Urinary bladder (tissue), 4 donors: ENCODE measurements around the gene NDUFA13. TPM values are rescaled to one million over a fixed set of nuclear protein-coding genes. Genes with fewer than 3 reads are reported as not detected.

ENCODE experiments used
- DNase-seq: peaks from one replicate; pipeline ENCODE4 v3.0.0-alpha.2; 2015; ENCODE audit errors: extremely low spot score
- H3K27ac ChIP-seq: one replicate; pipeline ENCODE4 v1.5.1; 2013; ENCODE audit warnings: low read depth, mild to moderate bottlenecking, moderate library complexity
- H3K36me3 ChIP-seq: one replicate; pipeline ENCODE4 v1.6.1; 2013; ENCODE audit warnings: mild to moderate bottlenecking, moderate library complexity; ENCODE audit not compliant: insufficient read depth
- H3K4me1 ChIP-seq: one replicate; pipeline ENCODE4 v1.6.1; 2013; ENCODE audit warnings: mild to moderate bottlenecking, moderate library complexity; ENCODE audit not compliant: insufficient read depth
- H3K4me3 ChIP-seq: one replicate; pipeline ENCODE4 v1.5.1; 2013; ENCODE audit warnings: low read depth, low read length
- WGBS: extraction: QIAGEN DNeasy Blood & Tissue Kit; methylation state at CpG from one replicate; pipeline ENCODE4 v1.1.7; 2013; 5-methylcytosine and 5-hydroxymethylcytosine counted together
- polyA plus RNA-seq: library from polyadenylated mRNA; stranded (reverse); fragments of 200-250 nt; gene quantifications from one replicate; pipeline ENCODE4 v1.2.3, GENCODE V29; 2013
- total RNA-seq: library from RNA; depleted of rRNA; stranded (reverse); fragments of >200 nt; gene quantifications from one replicate; pipeline ENCODE4 v1.2.3, GENCODE V29; 2014
- donor health status: healthy with polysubstance abuse.
- donor health status: healthy.

Gene NDUFA13
- total and polyA plus RNA-seq, 2 donors = 74.7 to 318 TPM

DNA sequence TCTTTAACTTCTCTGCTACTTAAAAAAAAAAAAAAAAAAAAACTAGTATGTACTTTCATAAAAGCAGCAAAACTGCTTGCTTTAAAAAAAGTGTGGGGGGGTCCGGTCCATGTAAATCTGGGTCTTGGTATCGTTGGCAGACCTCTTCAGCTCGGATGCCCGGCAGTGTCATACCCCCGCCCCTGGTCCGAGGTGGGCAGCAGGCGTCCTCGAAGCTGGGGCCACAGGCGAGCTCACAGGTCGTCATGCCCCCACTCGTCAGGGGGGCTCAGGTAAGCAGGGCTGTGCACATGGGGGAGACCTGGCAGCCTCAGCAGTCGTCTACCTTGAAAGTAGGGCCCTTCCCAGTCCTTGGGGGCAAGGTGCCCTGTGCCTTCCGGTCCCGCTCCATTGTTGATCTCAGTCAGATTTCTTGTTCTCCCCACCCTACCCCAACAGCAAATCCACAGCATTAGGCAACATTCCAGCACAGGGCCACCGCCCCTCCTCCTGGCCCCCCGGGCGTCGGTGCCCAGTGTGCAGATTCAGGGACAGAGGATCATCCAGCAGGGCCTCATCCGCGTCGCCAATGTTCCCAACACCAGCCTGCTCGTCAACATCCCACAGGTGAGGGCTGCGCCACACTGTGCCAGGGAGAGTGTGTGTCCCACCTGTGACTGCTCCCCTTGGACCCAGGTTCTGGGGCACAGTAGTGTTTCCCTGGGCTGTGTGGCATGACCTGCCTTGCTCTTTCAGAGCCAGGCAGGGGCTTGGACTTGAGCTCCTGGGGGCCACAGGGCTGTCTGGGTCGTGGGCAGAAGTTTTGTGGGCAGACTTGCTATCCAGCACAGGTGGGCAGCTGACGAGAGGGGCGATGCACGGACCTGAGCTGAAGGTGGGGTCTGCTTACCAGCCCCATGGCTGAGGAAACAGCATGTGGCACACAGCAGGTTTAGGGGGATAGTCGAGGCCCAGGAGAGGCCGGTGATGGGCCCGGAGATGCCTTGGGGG lies 20.1 kb upstream of the NDUFA13 start:
- no peak overlapping the region for H3K27ac ChIP-seq
- WGBS = 94% methylated on average over 30 of the region's 30 CpGs

DNA sequence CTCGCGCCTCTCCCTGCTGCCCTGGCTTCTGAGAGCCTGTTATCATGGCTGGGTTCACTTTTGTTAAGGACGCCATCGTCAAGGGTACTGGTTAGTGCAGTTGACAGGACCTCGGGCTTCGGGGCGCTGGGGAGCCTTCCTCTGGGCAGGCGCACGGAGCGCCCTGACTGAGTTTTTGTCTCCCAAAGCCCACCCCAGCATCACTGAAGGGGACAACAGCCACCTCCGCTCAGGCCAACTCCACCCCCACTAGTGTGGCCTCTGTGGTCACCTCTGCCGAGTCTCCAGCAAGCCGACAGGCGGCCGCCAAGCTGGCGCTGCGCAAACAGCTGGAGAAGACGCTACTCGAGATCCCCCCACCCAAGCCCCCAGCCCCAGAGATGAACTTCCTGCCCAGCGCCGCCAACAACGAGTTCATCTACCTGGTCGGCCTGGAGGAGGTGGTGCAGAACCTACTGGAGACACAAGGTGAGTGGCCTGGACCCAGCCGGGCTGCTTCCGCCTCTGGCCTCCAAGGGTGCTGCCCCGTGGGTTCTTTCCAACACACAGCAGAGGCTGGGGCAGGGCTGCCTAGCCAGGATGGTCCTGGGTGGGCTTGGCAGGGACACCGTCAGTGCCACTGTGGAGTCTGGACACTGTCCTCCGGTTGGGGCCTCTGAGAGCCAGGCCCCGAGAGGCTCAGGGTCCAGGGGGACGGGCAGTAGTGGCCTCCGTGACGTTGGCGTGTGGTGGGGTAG lies 17.6 kb upstream of the NDUFA13 start:
- Histone ChIP-seq H3K27ac (no peak overlapping the region), H3K4me1 (no peaks in the 10 kb centered on the region), H3K4me3 (no peak overlapping the region), H3K36me3 (peaks cover 4% of the 10 kb centered on the region)
- WGBS = 92% methylated on average over 33 of the region's 33 CpGs
- DNase-seq = no peak

More for the DNA sequence above, 20.1 kb upstream of the NDUFA13 start:
- no peaks in the 10 kb centered on the region for H3K4me1 ChIP-seq
- no peak for DNase-seq
- H3K36me3 ChIP-seq = peaks cover 4% of the 10 kb centered on the region
- no peak overlapping the region for H3K4me3 ChIP-seq

DNA sequence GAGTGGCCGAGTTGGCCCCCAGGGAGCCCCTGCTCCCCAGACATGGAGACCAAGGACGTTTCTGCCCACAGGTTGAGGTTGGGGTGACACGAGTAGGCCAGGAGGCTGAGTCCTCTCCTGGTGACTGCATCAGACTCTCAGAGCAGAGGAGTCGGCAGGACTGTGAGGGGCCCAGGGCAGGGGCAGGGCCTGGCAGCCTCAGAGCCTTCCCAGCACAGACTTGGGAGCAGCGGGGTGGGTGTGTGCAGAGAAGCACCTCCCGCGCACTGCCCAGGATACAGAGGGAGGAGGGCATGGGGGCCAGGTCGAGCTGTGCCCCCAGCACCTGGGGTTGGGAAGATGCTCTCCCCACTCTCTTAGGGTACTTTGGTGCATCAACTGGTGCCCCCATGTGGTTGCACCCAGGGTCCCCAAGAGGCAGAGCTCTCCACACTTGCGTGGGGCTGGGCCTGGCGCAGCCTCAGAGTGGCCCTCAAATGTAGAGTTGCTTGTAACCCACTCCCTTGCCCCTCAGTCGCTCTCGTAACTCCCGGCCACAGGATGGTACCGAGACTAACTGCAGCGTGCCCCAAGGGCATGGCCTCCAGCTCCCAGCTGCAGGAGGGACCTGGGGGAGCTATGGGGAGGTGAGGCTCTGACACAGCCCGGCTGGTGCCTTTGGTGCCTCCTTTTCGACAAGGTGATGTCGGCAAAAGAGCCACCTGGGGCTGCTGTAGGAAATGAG lies 16.6 kb upstream of the NDUFA13 start:
- peaks cover 4% of the 10 kb centered on the region for H3K36me3 ChIP-seq
- WGBS = 85% methylated on average over 18 of the region's 18 CpGs
- DNase-seq = no peak
- no peaks in the 10 kb centered on the region for H3K4me1 ChIP-seq
- H3K4me3 ChIP-seq = no peak overlapping the region
- no peak overlapping the region for H3K27ac ChIP-seq

DNA sequence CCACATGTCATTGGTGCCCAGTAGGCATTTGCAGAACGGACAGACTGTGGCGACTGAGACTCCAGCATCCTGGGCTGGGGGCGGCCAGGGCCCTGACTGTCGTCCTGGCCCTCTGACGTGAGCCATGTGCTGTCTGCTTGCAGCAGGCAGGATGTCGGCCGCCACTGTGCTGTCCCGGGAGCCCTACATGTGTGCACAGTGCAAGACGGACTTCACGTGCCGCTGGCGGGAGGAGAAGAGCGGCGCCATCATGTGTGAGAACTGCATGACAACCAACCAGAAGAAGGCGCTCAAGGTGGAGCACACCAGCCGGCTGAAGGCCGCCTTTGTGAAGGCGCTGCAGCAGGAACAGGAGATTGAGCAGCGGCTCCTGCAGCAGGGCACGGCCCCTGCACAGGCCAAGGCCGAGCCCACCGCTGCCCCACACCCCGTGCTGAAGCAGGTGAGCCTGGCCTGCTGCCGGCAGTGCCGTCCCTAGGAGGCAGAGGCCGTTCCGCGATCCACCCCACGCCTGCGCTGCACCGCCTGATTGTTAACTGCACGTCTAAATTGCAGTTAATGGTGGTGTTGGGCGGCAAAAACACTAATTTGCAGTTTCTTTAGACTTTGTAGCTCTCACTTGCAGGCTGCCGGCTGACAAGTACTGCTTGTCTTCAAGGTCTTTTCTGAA lies 14.9 kb upstream of the NDUFA13 start:
- 86% methylated on average over 34 of the region's 34 CpGs for WGBS
- peaks cover 9% of the 10 kb centered on the region for H3K36me3 ChIP-seq

DNA sequence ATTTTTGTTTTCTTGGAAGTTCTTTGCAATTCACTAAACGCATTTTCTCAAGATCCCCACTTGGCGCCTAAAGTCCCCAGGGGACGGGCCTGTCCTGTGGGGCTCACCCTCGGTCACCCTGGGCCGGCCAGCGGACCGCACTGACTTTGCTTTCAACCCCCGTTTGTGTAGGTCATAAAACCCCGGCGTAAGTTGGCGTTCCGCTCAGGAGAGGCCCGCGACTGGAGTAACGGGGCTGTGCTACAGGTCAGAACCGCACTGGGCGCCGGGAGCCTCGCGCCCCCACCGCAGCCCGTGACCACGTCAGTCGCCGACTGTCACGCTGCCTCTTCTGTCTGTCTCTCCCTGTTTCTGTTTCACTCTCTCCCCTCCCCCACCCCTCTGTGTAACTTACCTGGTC lies 14.2 kb upstream of the NDUFA13 start:
- H3K4me3 ChIP-seq = no peak overlapping the region
- peaks cover 9% of the 10 kb centered on the region for H3K36me3 ChIP-seq
- WGBS = 94% methylated on average over 26 of the region's 26 CpGs
- no peak for DNase-seq
- H3K27ac ChIP-seq = no peak overlapping the region
- no peaks in the 10 kb centered on the region for H3K4me1 ChIP-seq

More for the DNA sequence above, 14.9 kb upstream of the NDUFA13 start:
- Histone ChIP-seq H3K27ac (no peak overlapping the region), H3K4me1 (no peaks in the 10 kb centered on the region), H3K4me3 (no peak overlapping the region)
- DNase-seq = no peak

DNA sequence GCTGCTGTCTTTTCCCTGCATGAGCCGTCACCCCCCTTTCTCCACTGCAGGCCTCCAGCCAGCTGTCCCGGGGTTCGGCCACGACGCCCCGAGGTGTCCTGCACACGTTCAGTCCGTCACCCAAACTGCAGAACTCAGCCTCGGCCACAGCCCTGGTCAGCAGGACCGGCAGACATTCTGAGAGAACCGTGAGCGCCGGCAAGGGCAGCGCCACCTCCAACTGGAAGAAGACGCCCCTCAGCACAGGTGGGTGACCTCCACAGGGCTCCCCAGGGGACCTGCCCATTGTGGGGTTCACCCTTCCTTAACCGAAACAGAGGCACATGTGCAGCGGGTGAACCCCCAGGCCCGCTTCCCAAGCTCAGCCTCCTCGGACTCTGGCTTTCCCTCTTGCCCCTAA lies 13.7 kb upstream of the NDUFA13 start:
- Histone ChIP-seq H3K4me3 (no peak overlapping the region), H3K27ac (no peak overlapping the region), H3K36me3 (peaks cover 9% of the 10 kb centered on the region), H3K4me1 (no peaks in the 10 kb centered on the region)
- 95% methylated on average over 19 of the region's 19 CpGs for WGBS
- DNase-seq = no peak

DNA sequence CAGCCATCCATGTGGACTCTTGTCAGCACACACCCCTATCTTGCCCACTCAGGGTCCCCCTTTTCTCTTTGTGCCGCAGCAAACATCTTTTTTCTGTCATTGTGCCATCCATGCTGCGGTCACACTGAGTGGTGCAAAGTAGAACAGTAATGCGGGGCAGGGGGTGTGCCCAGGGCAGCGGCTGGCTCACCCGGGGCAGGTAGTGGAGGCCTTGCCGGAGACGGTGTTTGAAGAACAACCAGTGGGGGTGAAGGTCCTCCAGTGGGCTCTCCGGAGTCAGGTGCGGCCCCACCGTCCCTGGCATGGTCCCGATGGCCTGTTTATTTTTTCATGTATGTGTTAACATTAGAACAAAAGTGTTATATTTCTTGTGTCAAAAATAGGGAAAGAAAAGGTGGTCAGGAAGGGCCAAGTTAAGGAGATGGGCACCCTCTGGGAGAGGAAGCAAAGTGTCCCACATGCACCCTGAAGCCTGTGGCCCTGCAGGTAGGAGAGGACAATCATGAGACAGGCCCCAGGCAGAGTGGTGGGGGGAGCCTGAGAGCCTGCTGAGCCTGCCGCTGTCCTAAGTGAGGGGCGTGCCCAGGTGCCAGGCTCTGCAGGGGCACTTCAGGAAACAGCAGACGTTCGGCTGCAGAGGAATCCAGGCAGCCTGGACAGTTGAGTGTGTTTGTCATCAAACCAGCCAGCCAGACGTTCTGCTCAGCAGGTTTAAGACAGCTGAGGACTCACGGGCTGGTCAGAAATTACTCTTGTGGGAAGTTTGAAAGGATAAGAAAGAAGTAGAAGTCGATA lies 13.0 kb upstream of the NDUFA13 start:
- Histone ChIP-seq H3K4me3 (no peak overlapping the region), H3K36me3 (peaks cover 7% of the 10 kb centered on the region), H3K27ac (no peak overlapping the region), H3K4me1 (no peaks in the 10 kb centered on the region)
- 86% methylated on average over 18 of the region's 18 CpGs for WGBS
- no peak for DNase-seq

DNA sequence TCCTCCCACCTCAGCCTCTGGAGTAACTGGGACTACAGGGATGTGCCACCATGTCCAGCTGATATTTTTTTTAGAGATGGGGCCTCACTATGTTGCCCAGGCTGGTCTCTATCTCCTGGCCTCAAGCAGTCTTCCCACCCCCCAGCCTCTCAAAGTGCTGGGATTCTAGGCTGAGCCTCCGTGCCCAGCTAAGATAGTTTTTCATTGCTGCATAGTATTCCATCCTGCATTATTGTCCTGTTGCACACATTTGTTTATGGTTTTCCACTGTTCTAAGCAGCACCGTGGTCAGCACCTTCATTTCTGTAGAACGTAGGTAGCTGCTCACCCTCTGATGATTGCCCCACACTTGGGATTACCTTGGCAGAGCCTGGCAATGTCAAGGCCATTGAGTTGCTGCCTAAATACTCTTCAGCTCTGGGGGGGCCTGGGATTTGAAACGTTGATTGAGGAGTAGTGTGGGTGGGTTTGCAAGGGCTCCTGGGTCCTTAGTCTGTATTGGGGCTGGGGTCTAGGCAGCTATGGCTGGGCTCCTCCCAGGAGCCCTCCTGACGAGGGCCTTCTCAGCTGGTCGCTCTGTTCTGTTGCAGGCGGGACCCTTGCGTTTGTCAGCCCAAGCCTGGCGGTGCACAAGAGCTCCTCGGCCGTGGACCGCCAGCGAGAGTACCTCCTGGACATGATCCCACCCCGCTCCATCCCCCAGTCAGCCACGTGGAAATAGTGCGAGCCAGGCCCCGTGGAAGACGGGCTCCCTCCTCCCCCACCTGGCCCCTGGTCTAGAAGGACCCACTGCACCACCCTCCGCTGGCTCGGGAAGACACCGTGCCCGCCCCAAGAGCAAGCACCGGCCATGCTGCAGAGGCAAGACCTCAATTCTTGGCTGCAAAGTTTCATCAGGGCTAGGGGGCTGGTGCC lies 11.0 kb upstream of the NDUFA13 start:
- H3K4me3 ChIP-seq = no peak overlapping the region
- 89% methylated on average over 23 of the region's 23 CpGs for WGBS
- H3K36me3 ChIP-seq = peaks cover 5% of the 10 kb centered on the region
- H3K27ac ChIP-seq = no peak overlapping the region
- no peak for DNase-seq
- no peaks in the 10 kb centered on the region for H3K4me1 ChIP-seq

DNA sequence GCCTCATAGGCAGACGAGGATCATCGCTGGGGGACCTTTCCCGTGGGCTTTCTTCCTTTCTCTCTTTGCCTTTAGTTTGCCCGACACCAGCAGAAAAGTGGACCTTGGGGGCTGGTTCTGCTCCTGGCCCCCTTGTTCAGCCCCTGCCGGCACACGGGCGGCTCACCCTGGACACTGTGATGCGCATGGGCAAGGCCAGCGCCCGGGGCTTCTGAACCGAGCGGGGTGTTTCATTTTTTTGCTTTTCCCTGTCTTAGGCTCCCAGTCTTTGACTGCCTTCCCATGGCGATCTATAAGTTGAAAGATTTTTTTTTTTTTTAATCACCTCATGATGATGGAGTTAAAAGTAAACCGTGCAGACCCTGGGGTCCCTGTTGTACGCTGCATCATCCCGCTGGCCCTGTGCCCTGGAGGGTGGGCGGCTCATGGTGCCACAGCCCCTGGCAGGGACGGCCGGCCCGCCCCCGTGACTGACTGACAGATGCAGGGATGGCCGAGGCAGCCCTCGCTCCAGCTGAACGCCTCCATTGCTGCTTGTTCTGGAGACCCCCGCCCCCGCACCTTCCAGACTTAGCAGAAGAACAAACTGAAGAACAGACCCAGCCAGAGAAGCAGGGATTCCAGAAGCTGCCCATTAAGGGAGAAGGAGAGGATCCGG lies 10.2 kb upstream of the NDUFA13 start:
- DNase-seq = no peak
- 89% methylated on average over 27 of the region's 27 CpGs for WGBS
- Histone ChIP-seq H3K4me1 (no peaks in the 10 kb centered on the region), H3K36me3 (peaks cover 5% of the 10 kb centered on the region), H3K27ac (no peak overlapping the region), H3K4me3 (no peak overlapping the region)

DNA sequence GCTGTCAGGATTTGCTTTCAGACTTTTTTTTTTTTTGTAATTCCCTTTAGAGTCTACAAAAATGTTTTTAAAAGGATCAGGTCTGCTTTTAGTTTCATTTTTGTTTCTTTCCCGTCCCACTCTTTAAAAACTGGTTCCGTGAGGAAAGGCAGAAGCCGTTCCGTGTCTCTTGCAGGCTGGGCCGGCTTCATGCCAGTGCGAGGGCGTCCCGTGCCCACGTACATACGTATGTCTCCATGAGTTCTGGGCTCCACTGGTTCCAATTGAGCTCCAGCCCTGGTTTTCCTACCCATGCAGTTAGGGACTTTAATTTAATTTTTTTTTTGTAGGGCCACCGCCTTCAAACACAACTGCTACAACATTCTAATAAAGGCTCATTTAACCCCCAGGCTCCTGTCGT lies 9.4 kb upstream of the NDUFA13 start:
- H3K4me1 ChIP-seq = no peaks in the 10 kb centered on the region
- 89% methylated on average over 12 of the region's 12 CpGs for WGBS
- H3K27ac ChIP-seq = no peak overlapping the region
- no peak overlapping the region for H3K4me3 ChIP-seq
- DNase-seq = no peak
- H3K36me3 ChIP-seq = peaks cover 5% of the 10 kb centered on the region

DNA sequence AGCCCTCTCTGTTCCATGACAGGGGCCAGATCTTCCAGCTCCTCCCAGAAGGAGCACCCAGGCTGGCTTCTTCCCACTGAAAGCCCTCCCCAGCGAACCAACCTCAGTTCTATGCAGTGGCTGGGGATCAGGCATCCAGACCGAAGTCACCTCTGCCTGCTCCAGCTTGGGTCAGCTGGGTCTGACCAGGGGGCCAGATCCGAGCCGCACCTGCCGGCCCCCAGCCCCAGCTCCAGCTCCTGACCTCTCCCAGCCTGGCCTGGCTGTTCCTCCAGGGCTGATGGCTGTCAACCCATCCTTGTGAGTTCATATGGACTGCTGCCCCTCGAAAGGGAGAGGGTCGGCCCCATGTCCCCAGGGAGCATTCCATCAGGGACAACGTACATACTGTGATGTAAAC lies 8.7 kb upstream of the NDUFA13 start:
- WGBS = 85% methylated on average over 8 of the region's 8 CpGs
- Histone ChIP-seq H3K36me3 (peaks cover 5% of the 10 kb centered on the region), H3K27ac (no peak overlapping the region), H3K4me1 (no peaks in the 10 kb centered on the region), H3K4me3 (no peak overlapping the region)
- DNase-seq = no peak
